Measurements from ENCODE around the gene XXYLT1.

Gene XXYLT1

DNA sequence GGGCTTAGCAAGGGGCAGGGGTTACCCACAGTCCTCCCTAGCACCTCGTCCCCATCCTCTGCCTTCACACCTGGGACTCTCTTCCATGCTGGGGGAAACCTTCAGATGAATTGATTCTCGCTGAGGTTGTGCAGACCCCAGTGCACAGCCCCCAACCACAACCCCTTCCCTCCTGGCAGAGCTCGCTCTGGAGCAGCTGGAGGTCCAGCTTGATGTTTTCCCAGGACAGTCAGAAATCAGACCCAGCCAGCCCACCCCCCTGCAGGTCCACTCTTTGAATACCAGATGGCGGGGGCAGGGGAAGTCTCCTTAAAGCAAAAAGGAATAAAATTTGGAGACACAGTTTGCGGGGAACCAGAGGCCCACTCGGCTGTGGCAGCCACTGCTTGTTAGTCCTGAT lies 234.4 kb downstream of the XXYLT1 start:
- DNase-seq: no peak

DNA sequence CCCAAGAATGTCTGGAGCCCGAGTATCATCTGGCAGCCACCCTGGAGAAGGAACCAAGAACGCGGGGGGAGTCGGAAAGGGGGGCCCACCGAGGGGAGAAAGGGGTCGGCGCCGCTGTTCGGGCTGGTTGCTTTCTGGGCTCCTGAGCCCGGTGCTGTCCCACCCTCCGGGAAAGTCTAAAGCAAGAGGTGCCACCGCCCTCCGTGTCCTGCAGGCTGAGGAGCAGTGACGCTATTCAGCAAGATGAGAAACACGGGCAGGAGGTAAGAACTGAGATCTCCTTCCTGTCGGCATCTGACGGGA lies 234.8 kb downstream of the XXYLT1 start:
- no peak for DNase-seq

DNA sequence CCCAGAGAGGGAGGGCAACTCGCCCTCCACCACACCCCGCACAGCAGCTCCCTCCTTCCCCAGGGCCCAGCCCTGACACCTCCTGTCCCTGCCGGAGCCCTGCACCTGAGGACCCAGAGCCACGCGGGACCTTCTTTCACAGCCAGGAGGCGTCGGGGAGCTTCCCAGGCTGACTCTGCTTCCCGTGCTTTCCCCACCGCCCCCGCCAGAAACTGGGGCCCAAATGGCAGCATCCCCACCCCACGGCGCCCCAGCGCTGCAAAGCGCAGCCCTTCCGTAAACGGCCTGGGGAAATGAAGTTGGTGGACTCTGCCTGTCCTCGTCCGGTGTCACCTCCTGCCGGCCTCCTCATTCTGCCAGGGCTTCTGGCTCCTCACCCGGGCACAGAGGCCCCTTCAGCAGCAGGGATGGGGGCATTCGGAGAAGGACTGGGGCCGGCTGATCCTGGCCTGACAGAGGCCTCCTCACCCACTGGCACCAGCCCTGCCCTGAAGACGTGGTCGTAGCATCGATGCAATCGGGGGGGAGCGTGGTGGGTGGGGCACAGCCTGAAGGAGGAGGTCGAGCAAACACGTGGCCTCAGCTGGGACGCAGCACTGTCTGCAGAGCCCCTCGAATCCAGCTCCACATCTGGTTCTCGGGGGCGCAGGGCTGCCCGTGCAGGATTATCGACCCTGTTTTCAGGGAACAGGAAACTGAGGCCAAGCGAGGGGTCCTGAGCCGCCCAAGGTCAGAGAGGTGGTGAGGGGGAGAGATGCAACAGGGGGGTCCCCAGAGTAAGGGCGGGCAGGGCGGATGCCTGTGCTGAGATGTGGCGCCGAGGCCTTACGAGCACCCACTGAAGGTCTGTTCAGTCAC lies 235.4 kb downstream of the XXYLT1 start:
- no peak for DNase-seq

DNA sequence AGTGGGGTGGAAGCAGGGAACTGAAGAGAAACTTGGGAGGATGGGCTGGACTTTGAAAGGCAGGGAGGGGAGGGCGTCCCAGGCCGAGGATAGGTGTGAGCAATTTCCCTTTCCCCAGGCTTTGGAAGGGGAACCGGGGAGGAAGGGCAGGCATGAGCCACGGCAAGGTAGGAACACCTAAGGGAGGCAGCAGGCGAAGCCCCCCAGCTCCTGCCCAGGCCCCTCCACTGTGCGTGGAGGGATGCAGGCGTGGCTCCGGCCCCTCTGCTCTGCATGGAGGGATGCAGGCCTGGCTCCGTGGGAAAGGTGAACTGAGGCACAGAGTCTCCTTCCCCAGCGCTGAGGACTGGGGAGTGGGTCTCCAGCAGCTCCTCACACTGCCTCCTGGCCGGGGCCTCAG lies 236.4 kb downstream of the XXYLT1 start:
- DNase-seq: no peak

DNA sequence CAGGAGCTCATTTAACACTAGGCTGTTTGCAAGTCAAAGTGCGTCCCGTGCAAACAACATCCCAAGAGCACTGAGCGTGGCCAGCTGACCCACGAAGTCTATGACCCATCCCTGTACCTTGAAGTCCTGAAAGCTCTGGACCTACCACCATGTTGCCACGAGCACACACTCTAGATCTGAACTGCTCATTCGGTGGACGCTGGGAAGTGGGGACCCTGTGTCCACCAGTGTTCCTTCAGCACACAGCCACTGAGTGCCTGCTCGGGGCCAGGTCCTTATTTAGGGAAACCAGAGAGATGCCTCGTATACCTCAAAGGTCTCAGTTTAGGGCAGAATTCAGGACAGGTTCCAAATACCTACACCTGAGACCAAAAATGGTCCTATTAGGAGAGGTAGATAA lies 236.9 kb downstream of the XXYLT1 start:
- no peak for DNase-seq

DNA sequence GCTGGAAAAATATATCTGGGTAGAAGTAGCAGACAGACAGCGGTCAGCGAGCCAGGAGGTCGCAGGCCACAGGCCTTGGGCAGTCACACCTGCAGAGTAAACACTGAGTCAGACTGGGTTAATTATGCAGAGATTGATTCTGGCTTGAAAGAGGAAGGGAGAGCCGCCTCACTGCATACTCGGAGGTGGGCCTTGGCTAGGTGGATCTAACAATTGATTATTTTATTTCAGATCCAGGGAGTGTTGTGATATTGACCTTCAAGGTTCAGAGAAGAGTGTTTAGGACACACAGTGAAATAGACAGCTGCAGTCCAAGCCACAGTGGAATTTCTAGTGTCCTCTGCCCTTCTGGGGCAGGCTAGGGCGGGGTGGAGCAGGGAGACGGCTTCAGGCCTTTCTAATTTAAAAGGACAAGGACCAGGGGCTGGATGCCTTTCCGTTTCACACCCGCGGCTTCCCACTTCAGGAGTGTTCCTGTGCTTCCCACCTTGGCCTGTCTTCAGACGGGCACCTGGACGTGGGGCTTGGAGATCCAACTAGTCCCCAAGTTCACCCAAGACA lies 237.3 kb downstream of the XXYLT1 start:
- no peak for DNase-seq

DNA sequence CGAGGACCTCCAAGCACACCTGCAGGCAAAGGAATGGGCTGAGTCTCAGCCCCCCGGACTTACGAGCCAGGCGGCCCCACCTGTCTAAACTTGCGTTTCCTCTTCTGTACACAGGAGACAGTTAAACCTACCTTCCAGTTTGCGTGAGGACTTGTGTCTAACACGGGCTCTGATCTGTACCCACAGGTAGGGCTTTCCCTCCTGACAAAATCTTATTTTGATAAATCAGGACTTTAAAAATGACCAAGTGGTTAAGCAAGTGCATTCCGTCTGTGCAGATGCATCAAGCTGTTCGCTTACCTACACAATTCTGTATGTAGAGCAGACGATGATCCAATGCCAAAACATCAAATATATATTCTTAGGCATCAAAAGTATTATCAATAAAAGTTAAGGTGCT lies 238.0 kb downstream of the XXYLT1 start:
- no peak for DNase-seq

DNA sequence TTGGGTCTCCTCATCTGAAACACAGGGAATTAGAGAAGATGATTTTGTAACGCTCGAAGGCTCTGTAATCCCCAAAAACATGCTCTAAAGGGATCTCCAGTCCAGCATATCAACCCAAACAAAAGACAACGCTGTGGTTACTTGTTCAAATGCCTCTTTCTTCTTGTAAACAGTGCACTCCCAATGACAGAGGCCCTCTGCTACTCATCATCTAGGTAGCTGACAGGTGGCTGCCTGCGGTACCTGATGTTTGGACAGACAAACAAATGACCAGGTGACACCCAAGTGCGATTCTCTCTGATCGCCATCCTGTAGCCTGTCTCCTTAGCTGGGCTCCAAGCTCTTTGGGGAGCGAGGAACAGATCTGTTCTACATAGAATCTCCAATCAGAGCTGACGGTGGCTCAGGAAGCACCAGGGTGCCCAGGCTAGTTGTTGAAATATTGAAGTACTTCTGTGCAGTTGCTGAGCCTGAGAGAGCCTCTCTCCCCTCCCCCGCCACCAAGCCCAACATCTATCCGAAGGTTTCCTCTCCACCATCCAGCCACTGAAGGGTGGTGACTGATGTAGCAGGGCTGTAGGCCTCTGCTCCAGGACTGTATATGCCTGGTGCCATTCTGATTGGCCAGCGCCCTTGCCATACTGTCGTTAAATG lies 238.7 kb downstream of the XXYLT1 start:
- DNase-seq: no peak

DNA sequence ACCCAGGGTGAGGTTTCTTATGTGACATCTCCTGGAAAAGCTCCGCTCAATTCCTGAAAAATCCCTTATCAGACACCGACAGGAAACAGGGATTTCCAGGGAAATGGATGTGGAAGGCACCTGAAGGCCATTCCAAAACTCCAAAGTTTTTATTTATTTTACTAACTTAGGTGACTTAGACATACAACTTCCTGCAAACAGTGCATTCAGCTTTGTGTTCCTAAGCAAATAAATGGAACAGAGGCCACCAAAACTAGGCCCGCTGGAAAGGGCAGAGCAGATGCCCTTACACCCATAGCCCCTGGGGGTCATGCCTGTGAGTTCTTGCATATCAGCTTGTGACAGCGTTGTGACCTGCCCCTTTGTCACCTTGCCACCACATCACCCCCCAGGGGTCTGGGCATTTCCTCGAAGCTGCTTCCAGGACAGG lies 239.4 kb downstream of the XXYLT1 start:
- no peak for DNase-seq

DNA sequence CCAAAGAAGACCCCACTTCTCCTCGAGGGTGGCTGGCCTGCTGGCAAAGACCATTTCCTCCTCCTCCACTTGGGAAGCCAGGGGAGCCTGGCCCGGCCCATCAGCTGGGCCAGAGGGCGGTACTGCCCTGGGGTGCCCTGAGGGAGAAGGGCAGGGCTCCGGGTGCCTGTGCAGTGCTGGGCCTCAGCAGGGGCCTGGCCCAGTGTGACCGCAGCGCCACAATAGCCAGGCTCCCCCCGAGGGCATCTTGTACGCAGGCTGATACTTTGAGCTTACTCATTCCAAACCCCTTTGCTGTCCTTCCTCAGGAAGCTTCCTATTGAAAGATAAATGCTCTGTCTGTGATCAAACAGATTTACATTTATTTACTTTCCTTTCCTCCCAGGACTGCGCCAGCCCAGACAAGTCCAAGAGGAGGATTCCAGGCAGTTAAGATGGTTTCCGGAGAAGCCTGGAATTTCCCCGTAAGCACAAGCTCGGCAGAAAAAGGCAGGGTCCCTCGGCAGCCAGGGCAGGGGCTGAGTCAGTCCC lies 240.1 kb downstream of the XXYLT1 start:
- peak; percentile 85 for DNase-seq

DNA sequence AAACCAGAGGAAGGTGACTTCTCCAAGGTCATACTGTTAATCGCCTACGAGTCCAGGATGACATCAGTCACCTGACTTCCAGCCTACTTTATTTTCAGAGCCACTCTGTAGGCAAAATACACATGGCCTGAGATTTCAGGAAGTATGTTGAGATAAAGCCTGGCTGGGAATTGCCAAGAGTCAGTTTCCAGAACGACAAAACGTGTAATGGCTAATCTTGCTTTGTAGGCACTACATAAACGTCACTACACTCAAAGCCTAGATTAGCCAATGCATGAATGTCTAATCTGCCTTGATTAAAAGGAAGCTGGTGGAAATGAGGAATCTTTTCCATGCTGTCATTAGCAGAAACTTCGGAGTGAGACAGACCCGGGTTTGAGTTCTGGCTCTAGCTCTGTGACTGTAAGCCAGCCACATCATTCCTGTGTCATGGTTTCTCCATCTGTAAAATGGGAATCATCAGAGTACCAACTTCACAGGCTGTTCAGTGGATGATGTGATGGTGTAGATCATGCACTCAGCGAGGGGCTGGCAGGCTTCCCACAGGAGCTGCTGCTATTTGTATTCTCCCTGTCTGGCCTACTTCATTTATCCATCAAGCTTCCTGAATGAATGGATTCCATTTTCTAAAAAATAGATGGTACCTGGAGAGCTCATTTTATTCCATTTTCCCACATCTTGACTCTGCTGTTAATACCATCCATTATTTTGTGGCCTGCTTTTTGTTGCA lies 241.9 kb downstream of the XXYLT1 start:
- no peak for DNase-seq

DNA sequence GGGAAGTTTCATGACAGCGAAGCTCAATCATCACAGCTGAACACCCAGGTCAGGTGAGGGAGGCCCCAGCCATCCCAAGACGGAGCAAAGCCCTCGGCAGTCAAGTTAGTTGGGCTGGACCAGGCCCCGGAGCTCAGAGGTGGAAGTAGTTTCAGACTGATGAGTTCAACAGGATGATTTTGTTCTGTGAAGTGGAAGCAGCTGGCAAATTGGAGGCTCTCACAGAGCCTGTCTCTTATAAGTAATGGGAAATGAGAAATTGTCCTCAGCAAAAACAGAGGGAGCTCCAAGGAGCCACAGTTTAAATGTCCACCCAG lies 245.1 kb downstream of the XXYLT1 start:
- no peak for DNase-seq

DNA sequence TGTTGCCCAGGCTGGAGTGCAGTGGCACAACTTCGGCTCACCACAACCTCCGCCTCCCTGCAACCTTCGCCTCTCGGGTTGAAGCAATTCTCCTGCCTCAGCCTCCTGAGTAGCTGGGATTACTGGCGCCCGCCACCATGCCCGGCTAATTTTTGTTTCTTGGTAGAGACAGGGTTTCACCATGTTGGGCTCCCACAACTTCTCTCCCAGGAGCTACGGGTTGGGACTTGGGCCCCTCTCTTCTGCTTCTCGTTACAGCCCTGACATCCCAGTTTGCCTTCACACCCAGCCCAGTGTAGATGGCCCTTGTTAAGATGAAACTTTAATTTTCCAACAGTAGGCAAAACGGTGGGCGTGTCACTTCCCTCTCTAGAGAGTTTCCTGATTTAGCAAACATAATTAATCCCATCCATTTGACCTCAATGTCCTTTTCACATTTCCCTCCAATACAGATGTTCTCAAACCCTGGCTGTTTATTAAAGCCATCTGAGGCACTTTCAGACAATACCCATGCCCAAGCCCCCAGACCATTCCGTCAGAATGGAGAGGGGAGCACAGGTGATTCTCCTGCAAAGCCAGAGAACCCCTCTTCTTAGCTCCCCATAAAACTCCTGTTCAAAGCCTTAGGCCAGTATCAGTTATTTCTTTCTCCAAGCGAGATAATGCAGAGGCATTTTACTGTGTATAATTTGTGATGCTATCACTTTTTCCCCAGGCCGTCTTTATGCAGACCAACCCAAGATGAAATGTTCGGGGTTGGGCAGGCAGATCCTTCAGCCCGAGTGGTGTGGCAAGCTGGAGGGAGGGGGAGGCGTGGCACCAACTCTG lies 245.7 kb downstream of the XXYLT1 start:
- DNase-seq: no peak

DNA sequence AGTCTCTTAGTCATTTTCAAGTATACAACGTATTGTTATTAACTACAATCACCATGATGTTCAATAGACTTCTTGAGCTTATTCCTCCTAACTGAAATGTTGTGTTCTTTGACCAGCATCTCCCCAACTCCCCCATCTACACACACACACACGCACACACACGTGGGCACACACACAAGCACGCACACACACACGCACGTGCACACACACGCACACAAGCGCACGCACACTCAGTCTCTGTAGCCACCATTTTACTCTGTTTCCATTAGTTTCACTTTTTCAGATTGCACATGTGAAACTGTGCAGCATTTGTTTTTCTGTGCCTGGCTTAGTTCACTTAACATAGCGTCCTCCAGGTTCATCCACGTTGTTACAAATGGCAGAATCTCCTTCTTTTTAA lies 247.0 kb downstream of the XXYLT1 start:
- DNase-seq: no peak

DNA sequence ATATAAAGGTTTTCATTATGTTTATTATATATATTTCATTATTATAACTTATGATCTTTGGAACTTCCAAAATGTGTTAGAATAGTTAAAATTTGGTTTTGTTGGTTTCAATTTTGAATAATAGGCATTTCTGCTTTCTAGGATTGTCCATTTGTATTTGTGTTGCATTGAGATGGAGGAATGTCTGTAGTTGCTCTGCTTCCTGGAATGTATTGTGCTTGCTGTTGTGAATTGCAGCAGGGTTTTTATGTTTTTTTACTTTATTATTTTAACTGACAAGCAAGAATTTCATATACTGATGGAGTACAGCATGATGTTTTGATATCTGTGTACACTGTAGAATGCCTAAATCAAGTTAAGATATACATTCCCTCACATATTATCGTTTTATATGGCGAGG lies 247.4 kb downstream of the XXYLT1 start:
- no peak for DNase-seq

DNA sequence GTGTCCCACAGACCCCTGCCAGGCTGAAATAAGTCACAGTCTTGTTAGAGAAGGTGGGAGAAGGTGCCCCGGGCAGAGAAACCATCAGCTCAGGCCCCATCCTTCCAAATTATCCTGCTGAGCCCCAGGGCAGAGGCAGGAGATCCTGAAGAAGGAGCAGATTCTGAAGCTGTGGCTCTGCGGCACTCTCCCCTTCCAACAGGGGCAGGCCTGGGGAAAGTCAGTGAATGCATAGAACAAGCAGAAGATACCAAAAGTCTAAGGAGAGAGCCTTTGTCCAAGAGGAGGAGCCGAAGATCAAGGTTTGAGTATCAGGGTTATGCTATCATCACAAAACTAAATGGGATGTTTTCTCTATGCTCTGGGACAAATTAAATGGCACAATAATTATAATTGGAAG lies 249.3 kb downstream of the XXYLT1 start:
- no peak for DNase-seq

DNA sequence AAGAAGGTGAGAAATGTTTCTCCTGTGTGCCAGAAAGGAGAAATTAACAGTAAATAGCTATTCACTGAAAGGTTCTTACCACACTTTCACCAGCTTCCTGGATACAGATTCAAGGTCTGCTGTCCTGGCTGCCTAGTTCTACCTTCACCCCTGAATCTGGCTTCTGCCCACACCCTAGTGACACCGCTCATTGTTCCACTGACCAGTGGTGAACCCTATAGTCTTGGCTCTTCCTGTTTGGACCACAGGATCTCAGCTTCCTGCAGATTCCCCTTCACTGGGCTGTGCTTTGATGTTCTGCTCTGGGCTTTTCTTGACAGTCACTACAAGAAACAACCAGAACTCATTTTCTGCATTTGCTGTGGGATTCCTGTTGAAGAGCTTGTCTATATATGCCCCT lies 250.0 kb downstream of the XXYLT1 start:
- DNase-seq: no peak

DNA sequence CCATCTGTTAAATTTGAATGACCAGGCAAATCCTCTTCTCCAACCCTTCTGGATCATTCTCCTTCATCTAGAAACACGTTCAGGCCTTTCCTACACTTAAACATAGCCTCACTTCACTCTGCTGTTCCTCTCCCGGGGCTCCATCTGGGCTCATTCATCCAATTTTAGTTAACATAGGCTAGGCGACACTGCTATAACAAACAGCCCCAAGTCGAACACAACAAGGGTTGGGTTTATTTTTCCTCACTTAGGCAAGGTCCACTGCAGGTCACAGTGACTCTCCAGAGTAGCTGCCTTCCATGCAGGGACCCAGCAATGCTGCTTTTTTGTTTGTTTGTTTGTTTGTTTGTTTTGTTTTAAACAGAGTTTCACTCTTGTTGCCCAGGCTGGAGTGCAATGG lies 250.8 kb downstream of the XXYLT1 start:
- DNase-seq: no peak

DNA sequence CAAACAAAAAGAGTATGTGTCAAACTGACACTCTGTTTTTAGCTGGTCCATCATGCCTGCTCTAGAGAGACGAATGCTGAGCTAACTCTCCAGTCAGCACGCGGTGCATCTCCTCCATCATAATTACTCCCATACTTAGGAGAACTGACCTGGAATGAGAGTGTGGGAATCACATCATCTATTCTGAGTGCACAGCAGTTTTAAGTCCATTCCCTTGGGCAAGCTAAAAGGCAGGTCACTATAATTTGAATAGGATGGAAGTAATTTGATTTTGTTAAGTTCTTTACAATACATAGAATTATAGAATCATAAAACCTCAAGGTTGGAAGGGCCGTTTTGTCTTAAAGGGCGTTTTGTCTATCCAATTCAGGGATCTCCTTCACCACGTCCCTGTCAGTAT lies 251.6 kb downstream of the XXYLT1 start:
- DNase-seq: no peak
